GM23338 (cell line): Measurements from ENCODE around the gene PALLD.

Experiments
- CREB1 ChIP-seq: fragments of 250-450 bp; sonication (Bioruptor Pico); IDR thresholded peaks from 2 replicates; pipeline ENCODE4 v1.5.0; 2020; ENCODE audit warnings: low read depth, mild to moderate bottlenecking, moderate library complexity
- CTCF ChIP-seq, 2 experiments: fragments of 200-600 bp in 1 of 2; sonication (generic) in 1 of 2; conservative IDR thresholded peaks; 2 replicates each; pipeline versions ENCODE4 v1.5.1 to v1.6.1; 2016 to 2017; ENCODE audit warnings: antibody characterized with exemption in 2 of 2, low read depth in 2 of 2, mild to moderate bottlenecking in 2 of 2, moderate library complexity in 1 of 2
- EZH2phosphoT487 ChIP-seq: fragments of 200-600 bp; sonication (generic); IDR thresholded peaks from one replicate; pipeline ENCODE4 v1.8.1; 2018; ENCODE audit warnings: antibody characterized with exemption; ENCODE audit not compliant: unreplicated experiment
- POLR2AphosphoS5 ChIP-seq: IDR thresholded peaks from 2 replicates; pipeline ENCODE4 v1.6.1; 2016; ENCODE audit warnings: antibody characterized with exemption, low read depth
- REST ChIP-seq: IDR thresholded peaks from one replicate; pipeline ENCODE4 v1.6.1; 2018; ENCODE audit warnings: antibody characterized with exemption; ENCODE audit not compliant: unreplicated experiment

- TF ChIP-seq REST, result no peak
- TF ChIP-seq CTCF (conservative IDR thresholded peaks at IDR 0.05; ENCODE audit: low read depth in 2 of 2), result no peak
- no peak for TF ChIP-seq POLR2AphosphoS5
- no peak for TF ChIP-seq EZH2phosphoT487
- no peak for TF ChIP-seq CREB1 (CRISPR knock-in tag)
Observed at GRCh38 chr4:168690199-168690598, 193.3 kb downstream of the PALLD start.
